SK-N-MC (cell line): Measurements from ENCODE around the gene C8A.

Experiments
- EZH2 ChIP-seq: fragments of 200-600 bp; sonication (generic); IDR thresholded peaks from one replicate; pipeline ENCODE4 v1.6.1; 2017; ENCODE audit warnings: antibody characterized with exemption
- FOXP2 ChIP-seq: optimal IDR thresholded peaks from 2 replicates; pipeline ENCODE3; 2011; ENCODE audit warnings: mild to moderate bottlenecking, moderate library complexity; ENCODE audit not compliant: insufficient read depth; ENCODE audit errors: extremely low read length, control extremely low read depth
- POLR2AphosphoS5 ChIP-seq: IDR thresholded peaks from 2 replicates; pipeline ENCODE4 v1.6.1; 2012; ENCODE audit warnings: mild to moderate bottlenecking, low read depth, low read length, borderline replicate concordance

GRCh38 chr1:56820755-56821461 lies 33.7 kb upstream of the C8A start:
- TF ChIP-seq POLR2AphosphoS5 (no peak), FOXP2 (no peak), EZH2 (no peak)
